ENCODE data around the gene ADAMTS15.

Gene ADAMTS15

DNA sequence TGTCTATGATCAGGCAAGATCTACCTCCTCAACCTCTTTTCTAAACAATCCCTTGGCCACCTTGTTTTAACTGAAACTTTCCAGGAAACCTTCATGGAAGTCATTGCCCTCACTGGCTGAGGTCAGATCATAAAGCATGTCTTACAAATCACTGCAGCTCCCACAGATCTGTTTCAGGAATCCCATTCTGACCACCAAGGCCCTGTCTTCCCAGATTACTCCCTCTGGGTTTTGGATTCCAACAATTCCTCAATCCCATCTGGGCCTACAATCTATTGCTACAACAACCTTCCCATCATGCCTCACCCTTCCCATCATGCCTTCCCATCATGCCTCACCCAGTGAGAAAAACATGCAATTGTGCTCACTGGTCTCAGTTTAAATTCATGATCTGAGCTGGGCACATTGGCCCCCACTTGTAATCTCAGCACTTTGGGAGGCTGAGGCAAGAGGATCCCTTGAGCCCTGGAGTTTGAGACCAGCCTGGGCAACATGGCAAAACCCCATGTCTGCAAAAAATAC lies 15.9 kb downstream of the ADAMTS15 start:
- DNase-seq: no peak

DNA sequence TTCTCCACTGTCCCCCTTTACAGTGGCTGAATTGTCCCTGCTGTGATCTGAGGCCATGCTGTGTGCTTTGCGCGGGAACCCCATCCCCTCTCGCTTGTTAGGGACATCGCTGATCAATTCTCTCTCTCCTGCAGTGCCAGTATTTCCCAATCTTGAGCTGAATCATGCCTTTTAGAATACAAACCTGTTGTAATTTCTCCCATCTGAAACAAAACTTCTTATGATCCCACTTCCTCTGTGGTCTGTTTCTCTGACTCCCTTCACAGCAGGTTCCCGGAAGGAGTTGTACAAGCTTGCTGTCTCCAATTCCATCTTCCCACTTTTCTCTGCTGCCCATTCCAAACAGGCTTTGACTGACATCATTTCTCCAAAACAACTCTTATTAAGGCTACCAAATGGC lies 16.8 kb downstream of the ADAMTS15 start:
- no peak for DNase-seq

DNA sequence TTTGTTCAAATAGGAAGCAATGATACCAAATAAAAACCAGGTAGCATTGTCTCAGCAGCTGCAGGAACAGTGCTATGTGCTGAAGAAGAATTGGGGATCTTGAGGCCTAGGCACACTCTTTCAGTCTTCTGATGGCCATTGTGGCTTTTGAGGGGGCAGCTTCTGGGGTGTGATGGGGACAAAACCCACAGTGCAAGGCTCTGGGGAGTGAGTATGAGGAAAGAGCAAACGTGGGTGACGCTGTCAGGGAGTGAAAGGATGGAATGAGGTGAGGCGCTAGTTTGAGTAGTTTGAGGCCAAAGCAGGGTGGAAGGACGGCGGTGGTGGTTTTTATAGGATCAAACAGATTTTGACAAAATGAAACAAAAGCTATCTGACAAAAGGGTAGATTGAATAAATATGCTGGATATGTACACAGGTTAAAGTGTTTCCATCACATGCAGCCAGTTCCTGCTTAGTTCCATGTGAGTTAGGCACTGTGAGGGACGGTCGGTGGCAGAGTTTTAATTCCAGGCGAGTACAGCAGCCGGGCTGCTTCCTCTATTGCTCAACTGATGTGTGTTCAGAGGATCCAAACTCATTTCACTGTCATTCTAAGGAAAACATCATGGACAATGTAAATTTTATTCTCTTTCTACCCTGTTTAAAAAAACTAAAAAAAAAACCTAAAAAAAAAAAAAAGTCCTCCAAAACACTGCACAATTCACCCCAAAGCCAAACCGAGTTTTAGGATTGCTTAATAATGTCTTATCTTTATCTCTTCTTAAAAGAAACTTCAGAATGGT lies 18.9 kb downstream of the ADAMTS15 start:
- DNase-seq: no peak

DNA sequence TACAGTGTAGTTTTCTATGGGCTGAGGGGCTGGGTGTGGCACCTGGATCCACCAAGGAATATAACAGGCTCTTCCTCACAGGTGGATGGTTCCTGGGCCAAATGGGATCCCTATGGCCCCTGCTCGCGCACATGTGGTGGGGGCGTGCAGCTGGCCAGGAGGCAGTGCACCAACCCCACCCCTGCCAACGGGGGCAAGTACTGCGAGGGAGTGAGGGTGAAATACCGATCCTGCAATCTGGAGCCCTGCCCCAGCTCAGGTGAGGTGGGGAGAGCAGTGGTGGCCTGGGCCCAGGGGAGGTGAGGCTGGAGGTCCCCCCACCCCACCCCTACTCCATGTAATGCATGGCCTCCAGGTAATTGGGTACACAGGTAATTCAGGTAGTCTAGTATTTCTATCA lies 20.7 kb downstream of the ADAMTS15 start:
- DNase-seq: no peak

DNA sequence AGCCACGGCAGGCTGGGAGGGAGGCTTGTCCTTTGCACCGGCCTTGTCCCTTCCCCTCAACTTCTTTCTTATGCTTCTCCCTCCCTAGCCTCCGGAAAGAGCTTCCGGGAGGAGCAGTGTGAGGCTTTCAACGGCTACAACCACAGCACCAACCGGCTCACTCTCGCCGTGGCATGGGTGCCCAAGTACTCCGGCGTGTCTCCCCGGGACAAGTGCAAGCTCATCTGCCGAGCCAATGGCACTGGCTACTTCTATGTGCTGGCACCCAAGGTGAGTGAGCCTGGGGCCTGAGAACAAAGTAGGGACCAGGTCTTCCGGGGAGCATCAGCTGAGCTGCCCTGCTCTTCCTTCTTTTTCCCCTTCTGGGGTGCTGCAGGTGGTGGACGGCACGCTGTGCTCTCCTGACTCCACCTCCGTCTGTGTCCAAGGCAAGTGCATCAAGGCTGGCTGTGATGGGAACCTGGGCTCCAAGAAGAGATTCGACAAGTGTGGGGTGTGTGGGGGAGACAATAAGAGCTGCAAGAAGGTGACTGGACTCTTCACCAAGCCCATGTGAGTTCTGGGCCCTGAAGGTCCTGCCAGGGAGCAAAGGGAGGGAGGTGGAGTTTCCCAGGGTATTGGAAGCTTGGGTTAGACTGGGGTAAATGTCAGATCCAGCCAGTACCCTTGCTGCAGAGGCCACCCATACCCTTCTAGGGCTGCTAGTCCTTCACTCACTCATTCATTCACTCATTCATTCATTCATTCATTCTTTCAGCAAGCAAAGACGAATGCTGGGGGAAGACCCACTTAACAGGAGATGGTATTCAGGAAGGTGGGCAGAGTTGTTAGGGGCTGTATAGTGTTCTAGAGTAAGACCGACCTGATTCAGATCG lies 22.6 kb downstream of the ADAMTS15 start:
- no peak for DNase-seq

DNA sequence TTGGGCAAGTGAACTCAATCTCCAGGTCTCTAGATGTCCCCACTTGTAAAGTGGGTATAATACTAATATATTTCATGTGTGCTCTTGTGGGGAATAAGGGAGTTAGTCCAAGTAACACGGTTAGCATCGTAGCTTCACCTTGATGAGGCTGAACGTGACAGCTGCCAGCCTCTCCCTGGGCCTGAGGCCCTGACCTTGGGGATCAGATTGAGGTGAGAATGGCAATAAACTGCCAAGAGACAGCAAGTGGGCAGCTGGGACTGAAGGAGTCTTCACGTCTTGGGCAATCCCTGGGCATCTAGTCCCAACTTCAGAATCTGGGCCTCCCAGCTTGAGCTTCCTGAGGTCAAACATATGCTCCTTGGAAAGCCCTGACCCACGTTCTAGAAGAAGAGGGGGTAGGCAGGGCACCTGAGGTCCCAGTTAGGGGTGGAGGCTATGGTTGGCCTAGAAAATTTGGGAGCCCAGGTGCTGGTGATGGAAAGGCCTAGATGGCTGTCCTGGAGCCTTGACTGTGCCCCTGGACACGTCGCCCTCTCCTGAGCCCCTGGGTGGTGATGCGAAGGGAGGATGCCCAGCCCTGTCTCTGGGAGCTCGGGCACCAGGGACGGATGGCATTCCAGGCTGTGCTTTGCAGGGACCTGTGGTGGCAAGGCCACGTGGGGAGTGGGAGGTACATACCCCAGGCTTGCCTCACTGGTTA lies 23.4 kb downstream of the ADAMTS15 start:
- DNase-seq: no peak

DNA sequence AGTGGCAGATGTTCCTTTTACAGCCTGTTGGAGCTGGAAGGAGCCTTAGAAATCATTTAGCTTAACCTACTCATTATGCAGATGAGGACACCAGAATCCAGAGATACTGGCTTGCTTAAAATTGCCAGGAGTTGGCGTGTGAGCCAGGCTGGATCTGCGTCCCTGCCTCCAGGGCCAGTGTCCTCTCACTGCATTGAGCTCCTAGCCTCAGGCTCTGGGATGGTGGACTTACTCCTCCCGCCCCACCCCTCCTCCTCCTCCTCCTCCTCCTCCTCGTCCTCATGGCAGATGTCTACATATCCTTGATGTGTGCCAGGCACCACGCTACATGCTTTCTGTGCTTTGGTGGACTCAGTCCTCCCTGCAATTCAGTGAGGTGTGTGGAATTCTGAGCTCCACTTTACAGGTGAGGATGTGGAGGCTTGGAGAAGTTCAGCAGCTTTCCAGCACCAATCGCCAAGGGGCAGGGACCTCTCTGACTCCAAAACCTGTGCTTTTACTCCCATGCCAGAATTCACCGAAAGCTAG lies 24.1 kb downstream of the ADAMTS15 start:
- no peak for DNase-seq

DNA sequence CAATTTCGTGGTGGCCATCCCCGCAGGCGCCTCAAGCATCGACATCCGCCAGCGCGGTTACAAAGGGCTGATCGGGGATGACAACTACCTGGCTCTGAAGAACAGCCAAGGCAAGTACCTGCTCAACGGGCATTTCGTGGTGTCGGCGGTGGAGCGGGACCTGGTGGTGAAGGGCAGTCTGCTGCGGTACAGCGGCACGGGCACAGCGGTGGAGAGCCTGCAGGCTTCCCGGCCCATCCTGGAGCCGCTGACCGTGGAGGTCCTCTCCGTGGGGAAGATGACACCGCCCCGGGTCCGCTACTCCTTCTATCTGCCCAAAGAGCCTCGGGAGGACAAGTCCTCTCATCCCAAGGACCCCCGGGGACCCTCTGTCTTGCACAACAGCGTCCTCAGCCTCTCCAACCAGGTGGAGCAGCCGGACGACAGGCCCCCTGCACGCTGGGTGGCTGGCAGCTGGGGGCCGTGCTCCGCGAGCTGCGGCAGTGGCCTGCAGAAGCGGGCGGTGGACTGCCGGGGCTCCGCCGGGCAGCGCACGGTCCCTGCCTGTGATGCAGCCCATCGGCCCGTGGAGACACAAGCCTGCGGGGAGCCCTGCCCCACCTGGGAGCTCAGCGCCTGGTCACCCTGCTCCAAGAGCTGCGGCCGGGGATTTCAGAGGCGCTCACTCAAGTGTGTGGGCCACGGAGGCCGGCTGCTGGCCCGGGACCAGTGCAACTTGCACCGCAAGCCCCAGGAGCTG lies 24.8 kb downstream of the ADAMTS15 start:
- DNase-seq: no peak

DNA sequence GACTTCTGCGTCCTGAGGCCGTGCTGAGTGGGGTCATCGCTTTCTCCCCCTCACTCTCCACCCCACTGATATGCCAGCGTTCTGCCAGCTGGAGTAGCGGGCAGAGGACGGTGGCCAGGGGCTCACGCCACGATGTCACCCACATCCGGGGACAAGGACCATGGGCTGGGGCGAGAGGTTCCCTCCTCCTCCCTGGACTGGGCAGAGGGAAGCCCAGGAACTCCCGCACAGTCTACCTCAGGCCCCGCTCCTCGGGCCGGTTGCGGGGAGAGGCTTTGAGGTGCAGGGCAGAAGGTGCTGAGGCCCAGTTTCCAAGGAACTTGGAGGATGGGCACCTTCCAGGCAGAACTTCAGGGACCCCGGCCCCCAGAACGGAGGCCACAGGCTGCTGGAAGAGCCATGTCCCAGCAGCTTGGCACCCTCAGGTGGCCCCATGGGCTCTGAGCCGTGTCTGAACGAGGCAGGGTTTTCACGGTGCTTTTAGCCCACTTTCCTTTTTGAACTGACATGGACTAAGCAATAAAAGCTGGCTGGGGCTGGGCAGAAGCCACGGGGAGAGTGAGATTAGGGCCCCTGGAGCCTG lies 25.4 kb downstream of the ADAMTS15 start:
- no peak for DNase-seq

DNA sequence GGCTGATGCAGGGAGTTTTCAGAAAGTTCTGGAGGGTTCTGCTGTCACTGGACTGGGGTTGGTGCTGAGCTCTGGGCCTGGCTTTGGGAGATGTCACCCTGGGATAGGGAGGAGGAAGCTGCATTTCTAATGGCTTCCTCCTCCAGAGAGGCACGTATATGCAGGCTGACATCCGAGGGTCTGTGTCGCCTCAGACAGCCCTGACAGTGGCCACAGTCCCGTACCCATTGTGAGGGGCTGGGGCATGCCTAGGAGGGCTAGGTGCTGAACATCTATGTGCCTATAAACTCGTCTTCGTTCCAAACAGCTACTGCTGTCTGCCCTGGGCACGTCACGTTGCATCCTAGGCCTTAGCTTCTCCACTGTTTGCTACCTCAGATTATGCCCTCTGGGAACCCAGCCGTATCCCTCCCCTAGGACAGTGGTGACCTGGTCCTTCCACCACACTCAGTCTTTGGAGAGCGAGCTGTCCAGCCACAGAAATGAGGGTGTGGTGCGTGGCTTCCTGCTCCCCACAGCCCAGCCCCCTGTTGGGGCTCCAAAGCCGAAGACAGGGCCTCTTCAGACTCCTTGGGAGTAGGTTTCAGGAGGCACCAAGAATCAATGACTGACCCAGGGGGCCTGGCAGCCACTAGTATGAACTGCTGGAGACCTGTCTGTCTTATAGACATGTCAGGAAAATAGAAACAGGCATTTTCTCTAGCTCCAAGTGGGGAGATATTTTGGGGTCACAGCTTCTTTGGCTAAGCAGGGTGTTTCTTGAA lies 26.4 kb downstream of the ADAMTS15 start:
- DNase-seq: no peak

DNA sequence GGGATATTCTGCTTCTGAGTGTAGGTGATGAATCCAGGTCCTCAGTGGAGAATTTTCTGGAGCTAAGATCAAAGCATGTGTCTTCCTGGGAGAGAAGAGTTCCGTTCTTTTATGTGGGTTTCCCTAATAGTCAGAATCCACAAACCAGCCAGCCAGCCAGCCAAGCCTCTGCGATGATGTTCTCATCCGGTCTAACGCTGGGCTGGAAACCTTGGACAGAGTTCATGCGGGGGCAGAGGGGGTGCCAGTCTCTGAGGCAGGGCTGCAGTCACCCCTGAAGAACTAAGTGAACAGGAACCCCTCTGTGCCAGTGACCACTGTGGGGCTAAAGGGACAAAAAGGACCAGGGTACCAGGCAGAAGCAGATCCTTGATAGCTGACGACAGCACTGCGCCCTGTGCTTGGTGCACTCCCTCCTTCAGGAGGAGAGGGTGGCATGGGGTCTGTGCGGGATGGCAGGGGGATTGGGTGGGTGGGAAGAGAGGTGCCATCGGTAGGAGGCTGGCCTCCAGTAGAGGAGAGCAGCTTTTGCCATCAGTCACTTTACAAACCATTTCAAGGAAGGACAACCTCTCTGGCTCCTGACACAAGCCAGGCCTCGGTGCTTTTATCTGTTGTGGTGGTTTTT lies 27.1 kb downstream of the ADAMTS15 start:
- no peak for DNase-seq

DNA sequence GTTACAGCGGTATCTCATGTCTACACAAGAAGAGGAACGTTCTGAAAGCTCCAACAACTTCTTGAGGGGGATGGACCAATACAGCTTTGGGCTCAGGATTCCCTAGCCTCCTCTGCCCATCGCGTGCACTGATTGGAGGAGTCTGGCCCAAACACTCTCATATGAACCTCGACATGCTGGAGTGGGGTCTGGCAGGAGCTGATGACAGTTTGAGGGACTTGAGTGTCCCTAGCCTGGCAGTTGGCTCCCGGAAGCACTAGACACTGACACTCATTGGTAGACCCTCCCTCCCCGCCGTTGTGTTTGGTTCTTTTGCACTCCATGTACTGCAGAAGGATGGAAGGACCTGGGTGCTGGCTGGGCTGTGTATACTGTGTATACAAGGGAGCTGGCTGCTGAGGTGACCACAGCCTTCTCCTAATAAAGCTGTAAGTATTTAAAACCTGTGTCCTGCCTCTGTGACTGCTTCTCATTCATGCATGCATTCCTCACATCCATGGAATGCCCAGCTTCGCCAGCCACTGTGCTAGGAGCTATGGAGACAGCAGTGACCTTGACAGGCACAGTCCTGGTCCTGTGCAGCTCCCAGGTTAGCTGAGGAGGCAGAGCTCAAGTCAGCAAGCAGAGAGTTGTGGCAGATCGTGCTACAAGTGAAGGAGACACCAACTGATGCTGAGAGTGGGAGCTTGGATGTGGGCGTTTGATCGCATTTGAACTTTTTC lies 27.9 kb downstream of the ADAMTS15 start:
- DNase-seq: no peak

DNA sequence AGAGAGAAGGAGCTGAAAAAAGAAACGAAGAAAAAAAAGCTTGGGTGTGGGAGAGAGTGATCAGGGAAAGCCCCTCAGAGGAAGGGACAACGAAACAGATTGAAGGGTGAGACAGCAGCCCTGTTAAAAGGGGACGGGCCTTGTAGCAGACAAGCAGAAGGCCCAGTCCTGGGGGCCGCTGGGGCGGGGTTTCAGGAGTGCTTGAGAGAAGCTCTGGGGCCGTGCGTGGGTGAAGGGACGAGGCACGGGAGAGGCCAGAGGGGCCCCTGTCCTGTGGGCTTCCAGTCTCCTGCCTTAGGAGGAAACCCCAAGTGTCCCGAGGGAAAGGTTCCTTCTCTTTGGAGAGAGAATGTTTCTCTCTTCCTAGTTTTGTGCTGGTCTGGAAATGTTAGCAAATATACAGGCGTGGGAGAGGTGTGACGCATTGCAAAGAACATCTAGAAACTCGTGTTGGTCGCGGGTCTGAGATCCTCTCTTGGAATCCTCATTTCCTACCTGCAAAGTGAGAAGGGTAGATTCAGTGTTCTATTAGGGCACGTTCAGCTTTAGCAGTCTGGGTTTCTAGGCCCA lies 28.6 kb downstream of the ADAMTS15 start:
- DNase-seq: no peak

DNA sequence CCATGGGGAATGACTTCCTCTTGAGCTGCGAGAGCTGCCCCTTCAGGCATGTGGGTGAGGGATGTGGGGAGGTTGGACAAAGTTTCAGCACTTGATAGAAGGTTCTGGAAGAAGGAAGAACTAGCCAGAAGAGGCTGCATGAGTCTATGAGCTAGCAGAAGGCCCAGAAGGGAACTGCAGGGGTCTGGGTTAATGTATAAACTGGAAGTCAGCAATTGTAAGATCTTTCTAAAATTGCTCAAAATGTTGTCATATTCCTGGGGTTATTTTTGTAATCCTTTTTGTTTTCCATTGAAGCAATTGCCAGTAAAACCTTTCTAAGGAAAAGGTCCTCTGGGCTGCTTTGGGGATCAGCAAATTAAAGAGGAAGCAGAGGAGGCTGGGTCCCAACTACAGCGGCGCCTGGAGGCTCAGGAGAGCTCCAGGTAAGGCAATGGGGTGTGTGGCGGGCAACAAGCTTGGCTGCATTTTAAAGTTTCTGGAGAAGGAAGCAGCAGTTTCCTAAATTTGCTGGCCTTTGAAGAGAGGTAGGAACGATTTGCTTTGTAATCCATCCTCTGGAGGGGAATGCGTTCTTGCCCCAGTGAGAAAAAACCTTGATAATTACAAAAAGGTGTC lies 29.2 kb downstream of the ADAMTS15 start:
- DNase-seq: no peak

DNA sequence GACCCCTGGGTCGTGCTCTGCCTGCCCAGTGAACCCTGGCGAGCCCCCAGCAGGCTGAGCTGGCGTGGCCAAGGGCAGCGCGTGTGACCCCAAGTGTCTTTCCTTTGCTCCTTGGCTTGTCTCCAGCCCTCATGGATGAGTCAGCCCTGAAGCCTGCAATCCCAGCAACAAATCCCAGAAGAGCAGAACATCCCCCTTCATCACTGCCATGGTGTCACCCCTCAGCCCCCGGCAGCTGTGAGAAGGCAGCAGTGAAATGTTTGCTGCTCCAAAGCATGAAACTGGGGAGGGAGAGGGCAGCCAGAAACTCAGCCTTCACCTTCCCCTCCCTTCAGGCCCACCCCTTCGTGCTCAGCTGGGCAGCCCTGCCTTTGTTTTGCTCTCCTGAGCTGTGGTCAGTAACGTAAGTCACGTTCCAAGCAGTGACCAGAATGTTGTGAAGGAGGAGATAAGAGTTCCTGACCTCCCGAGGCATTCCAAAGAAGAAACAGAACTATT lies 29.8 kb downstream of the ADAMTS15 start:
- DNase-seq: no peak

DNA sequence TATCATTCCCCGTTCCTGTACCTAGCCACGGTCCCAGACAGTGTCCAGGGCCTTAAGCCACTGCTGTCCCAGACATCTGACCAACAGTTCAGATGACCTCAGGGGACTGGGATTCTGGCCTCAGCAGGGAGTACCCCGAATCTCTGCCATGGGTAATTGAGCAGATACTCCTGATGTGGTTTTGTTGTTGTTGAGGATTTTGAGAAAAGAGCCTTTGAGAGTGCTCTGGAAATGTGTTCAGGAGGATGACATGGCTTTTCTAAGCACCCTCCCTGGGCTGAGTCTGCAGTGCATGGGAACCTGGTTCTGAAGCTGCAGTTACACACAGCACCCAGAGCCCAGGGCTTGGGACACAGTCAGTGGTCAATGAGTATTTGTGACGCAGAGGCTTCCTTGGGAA lies 30.4 kb downstream of the ADAMTS15 start:
- no peak for DNase-seq

DNA sequence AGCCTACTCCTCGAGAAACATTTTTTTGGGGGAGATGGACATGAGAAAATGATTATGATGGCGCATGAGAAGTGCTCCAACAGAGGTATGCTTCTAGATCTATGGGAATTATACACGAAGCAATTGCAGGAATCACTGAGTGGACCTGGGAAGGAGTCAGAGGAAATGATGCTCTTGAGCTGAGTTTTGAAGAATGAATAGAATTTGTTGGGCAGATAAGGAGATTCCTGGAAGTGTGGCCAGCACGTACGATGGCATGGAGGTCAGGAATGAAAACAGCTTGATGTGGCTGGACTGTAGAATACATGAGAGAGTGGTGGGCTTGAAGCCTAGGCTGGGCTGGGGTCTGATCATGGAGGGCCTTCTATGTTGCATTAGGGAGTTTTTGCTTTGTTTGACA lies 31.7 kb downstream of the ADAMTS15 start:
- no peak for DNase-seq

DNA sequence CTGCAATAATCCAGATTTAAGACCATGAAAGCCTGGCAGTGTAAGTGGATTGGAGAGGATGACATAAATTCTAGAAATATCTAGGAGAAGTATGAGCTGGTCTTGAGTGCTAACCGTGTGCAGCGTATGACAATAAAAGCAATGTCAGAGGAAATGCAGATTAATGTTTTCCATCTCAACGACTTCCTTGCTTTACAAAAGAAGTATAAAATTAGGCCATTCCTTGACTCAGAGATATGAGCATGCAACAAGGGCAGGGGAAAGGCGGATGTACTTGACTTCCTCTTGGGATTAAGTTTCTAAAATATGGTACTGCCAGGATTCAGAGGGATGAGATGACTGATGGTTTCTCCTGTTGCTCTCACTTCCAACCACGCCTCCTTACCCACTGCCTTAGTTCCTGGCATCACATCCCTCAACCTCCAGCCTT lies 32.3 kb downstream of the ADAMTS15 start:
- no peak for DNase-seq

DNA sequence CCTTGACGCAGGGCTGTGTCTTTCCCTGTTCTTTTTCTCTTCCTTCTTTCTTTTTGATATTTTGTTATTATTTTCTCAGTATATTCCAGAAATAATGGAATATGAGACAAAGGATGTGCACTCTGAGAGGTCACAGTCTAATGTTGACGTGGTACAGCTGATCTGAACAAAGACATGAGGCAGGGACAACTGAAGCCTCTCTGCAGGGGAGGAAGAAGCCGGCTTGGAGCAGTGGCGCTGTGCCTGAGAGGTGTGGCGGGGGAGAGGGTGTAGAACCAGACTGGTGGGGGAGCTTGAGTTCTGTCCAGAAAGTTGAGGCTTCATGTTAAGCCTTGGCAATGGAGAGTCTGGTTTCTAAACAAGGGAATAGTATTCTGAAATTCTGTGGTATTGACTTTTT lies 34.7 kb downstream of the ADAMTS15 start:
- DNase-seq: no peak

All from NCI-H774 (cell line).